Astrocyte (in vitro differentiated cells and primary cell): ENCODE results near the gene IFITM10. TPM values are rescaled to one million over a fixed set of nuclear protein-coding genes. Genes with fewer than 3 reads are reported as not detected.

Experiments used
- DNase-seq: peaks from one replicate; pipeline ENCODE4 v3.0.0-alpha.2; 2010; ENCODE audit warnings: low read depth
- FAIRE-seq: peaks from 2 replicates; lab custom pipeline; 2011; peaks lifted over from hg19 to GRCh38; lab: Jason Lieb, UNC
- H2AFZ ChIP-seq: 2 replicates; pipeline ENCODE4 v1.6.0; 2012; ENCODE audit warnings: low read depth, low read length, inconsistent platforms
- H3K27ac ChIP-seq: 2 replicates; pipeline ENCODE4 v1.5.1; 2011; ENCODE audit warnings: low read depth, low read length, inconsistent platforms
- H3K27me3 ChIP-seq: 2 replicates; pipeline ENCODE4 v1.6.0; 2011; ENCODE audit warnings: low read length, inconsistent platforms; ENCODE audit not compliant: insufficient read depth
- H3K36me3 ChIP-seq: 2 replicates; pipeline ENCODE4 v1.5.1; 2011; ENCODE audit warnings: low read length, inconsistent platforms; ENCODE audit not compliant: insufficient read depth
- H3K4me1 ChIP-seq: 2 replicates; pipeline ENCODE4 v1.5.1; 2011; ENCODE audit warnings: low read length, inconsistent platforms; ENCODE audit not compliant: insufficient read depth
- H3K4me2 ChIP-seq: 2 replicates; pipeline ENCODE4 v1.6.0; 2012; ENCODE audit warnings: low read length, inconsistent platforms
- H3K4me3 ChIP-seq: 2 replicates; pipeline ENCODE4 v1.5.1; 2011; ENCODE audit warnings: low read depth, mild to moderate bottlenecking, low read length, inconsistent platforms; ENCODE audit not compliant: insufficient read depth
- H3K79me2 ChIP-seq: 2 replicates; pipeline ENCODE4 v1.6.0; 2012; ENCODE audit warnings: mild to moderate bottlenecking, low read length, inconsistent platforms; ENCODE audit not compliant: insufficient read depth
- H3K9ac ChIP-seq: 2 replicates; pipeline ENCODE4 v1.6.0; 2012; ENCODE audit warnings: mild to moderate bottlenecking, low read length, inconsistent platforms
- H3K9me3 ChIP-seq: 2 replicates; pipeline ENCODE4 v1.5.1; 2012; ENCODE audit warnings: low read depth, mild to moderate bottlenecking, low read length, inconsistent platforms; ENCODE audit not compliant: insufficient read depth
- H4K20me1 ChIP-seq: 2 replicates; pipeline ENCODE4 v1.6.0; 2012; ENCODE audit warnings: low read length, inconsistent platforms; ENCODE audit not compliant: insufficient read depth
- H3K27ac Mint-ChIP-seq: one replicate; pipeline ENCODE4 v1.8.0; 2021; ENCODE audit warnings: mild to moderate bottlenecking, mixed read lengths; ENCODE audit not compliant: unreplicated experiment
- H3K27me3 Mint-ChIP-seq: one replicate; pipeline ENCODE4 v1.8.0; 2021; ENCODE audit warnings: low read depth, mixed read lengths; ENCODE audit not compliant: unreplicated experiment
- H3K36me3 Mint-ChIP-seq: one replicate; pipeline ENCODE4 v1.8.0; 2021; ENCODE audit warnings: low read depth, mixed read lengths; ENCODE audit not compliant: unreplicated experiment
- H3K4me1 Mint-ChIP-seq: one replicate; pipeline ENCODE4 v1.8.0; 2021; ENCODE audit warnings: low read depth, mixed read lengths; ENCODE audit not compliant: unreplicated experiment
- H3K4me3 Mint-ChIP-seq: one replicate; pipeline ENCODE4 v1.8.0; 2021; ENCODE audit warnings: mild to moderate bottlenecking, moderate library complexity, mixed read lengths; ENCODE audit not compliant: unreplicated experiment
- H3K9me3 Mint-ChIP-seq: one replicate; pipeline ENCODE4 v1.8.0; 2021; ENCODE audit warnings: mild to moderate bottlenecking, mixed read lengths; ENCODE audit not compliant: unreplicated experiment
- EZH2 ChIP-seq: IDR thresholded peaks from 2 replicates; pipeline ENCODE4 v1.6.1; 2012; ENCODE audit warnings: mild to moderate bottlenecking, low read length, inconsistent platforms; ENCODE audit not compliant: insufficient read depth
- total RNA-seq: library from RNA; stranded (reverse); gene quantifications from 2 replicates; pipeline ENCODE4 v1.2.1, GENCODE V29; 2021
- TF ChIP-seq, protein P1 (sequence below): IDR thresholded peaks from 2 replicates; pipeline ENCODE4 v1.5.1; 2011; ENCODE audit warnings: low read depth, mild to moderate bottlenecking, inconsistent platforms, low read length, moderate library complexity; ENCODE audit not compliant: insufficient read depth

Gene IFITM10
- total RNA-seq, 1 donor from 2014 or later, result 2.0 TPM

- peaks cover 12% of the 10 kb centered on the region for H3K36me3 Mint-ChIP-seq
- DNase-seq, result no peak
- Histone ChIP-seq H3K4me2 (no peak overlapping the region), H3K4me3 (no peak overlapping the region), H3K79me2 (no peaks in the 10 kb centered on the region), H3K36me3 (no peaks in the 10 kb centered on the region), H3K4me1 (peaks cover 28% of the 10 kb centered on the region), H3K9ac (no peak overlapping the region), H3K9me3 (no peaks in the 10 kb centered on the region), H3K27me3 (no peaks in the 10 kb centered on the region), H2AFZ (no peak overlapping the region), H3K27ac (no peak overlapping the region), H4K20me1 (peaks cover 24% of the 10 kb centered on the region)
- H3K4me3 Mint-ChIP-seq, result no peak overlapping the region
- H3K27ac Mint-ChIP-seq, result no peak overlapping the region
- FAIRE-seq, result no peak
- H3K27me3 Mint-ChIP-seq, result peaks cover 2% of the 10 kb centered on the region
- TF ChIP-seq, protein P1, sequence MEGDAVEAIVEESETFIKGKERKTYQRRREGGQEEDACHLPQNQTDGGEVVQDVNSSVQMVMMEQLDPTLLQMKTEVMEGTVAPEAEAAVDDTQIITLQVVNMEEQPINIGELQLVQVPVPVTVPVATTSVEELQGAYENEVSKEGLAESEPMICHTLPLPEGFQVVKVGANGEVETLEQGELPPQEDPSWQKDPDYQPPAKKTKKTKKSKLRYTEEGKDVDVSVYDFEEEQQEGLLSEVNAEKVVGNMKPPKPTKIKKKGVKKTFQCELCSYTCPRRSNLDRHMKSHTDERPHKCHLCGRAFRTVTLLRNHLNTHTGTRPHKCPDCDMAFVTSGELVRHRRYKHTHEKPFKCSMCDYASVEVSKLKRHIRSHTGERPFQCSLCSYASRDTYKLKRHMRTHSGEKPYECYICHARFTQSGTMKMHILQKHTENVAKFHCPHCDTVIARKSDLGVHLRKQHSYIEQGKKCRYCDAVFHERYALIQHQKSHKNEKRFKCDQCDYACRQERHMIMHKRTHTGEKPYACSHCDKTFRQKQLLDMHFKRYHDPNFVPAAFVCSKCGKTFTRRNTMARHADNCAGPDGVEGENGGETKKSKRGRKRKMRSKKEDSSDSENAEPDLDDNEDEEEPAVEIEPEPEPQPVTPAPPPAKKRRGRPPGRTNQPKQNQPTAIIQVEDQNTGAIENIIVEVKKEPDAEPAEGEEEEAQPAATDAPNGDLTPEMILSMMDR, result no peak
- no peak for TF ChIP-seq EZH2
- H3K9me3 Mint-ChIP-seq, result no peaks in the 10 kb centered on the region
- peaks cover 21% of the 10 kb centered on the region for H3K4me1 Mint-ChIP-seq
Measured at GRCh38 chr11:1754376-1755150, 4.2 kb upstream of the IFITM10 start.

GRCh38 chr11:1753929-1754305 is 3.5 kb upstream of the IFITM10 start:
- Mint-ChIP-seq H3K36me3 (peaks cover 12% of the 10 kb centered on the region), H3K4me1 (peaks cover 22% of the 10 kb centered on the region), H3K27me3 (peaks cover 4% of the 10 kb centered on the region), H3K4me3 (no peak overlapping the region), H3K9me3 (no peaks in the 10 kb centered on the region), H3K27ac (no peak overlapping the region)
- H3K9ac ChIP-seq, result no peak overlapping the region
- H3K4me3 ChIP-seq, result no peak overlapping the region
- no peaks in the 10 kb centered on the region for H3K27me3 ChIP-seq
- no peak for DNase-seq
- H4K20me1 ChIP-seq, result peaks cover 24% of the 10 kb centered on the region
- no peak overlapping the region for H3K4me2 ChIP-seq
- H3K4me1 ChIP-seq, result peaks cover 32% of the 10 kb centered on the region
- no peak overlapping the region for H2AFZ ChIP-seq
- H3K36me3 ChIP-seq, result no peaks in the 10 kb centered on the region
- no peaks in the 10 kb centered on the region for H3K79me2 ChIP-seq
- TF ChIP-seq, protein P1, result no peak
- TF ChIP-seq EZH2, result no peak
- H3K27ac ChIP-seq, result no peak overlapping the region
- H3K9me3 ChIP-seq, result no peaks in the 10 kb centered on the region
- no peak for FAIRE-seq
